Osteoblast (primary cell): ENCODE measurements around the gene NPAS3. TPM values are rescaled to one million over a fixed set of nuclear protein-coding genes. Genes with fewer than 3 reads are reported as not detected.

Experiments
- DNase-seq: peaks from one replicate; pipeline ENCODE4 v3.0.0; 2011; ENCODE audit warnings: low spot score, mixed read lengths; ENCODE audit not compliant: insufficient read length; ENCODE audit errors: missing footprints
- H2AFZ ChIP-seq: 2 replicates; pipeline ENCODE4 v1.6.0; 2011; ENCODE audit warnings: mild to moderate bottlenecking, low read length
- H3K27ac ChIP-seq: 2 replicates; pipeline ENCODE4 v1.5.1; 2011; ENCODE audit warnings: mild to moderate bottlenecking, low read depth, low read length, moderate library complexity
- H3K27me3 ChIP-seq: 2 replicates; pipeline ENCODE4 v1.6.0; 2012; ENCODE audit warnings: mild to moderate bottlenecking, control low read depth, inconsistent platforms, low read length, moderate library complexity; ENCODE audit not compliant: insufficient read depth
- H3K36me3 ChIP-seq: 2 replicates; pipeline ENCODE4 v1.5.1; 2011; ENCODE audit warnings: mild to moderate bottlenecking, low read length, control low read depth, moderate library complexity; ENCODE audit not compliant: insufficient read depth
- H3K4me1 ChIP-seq: 2 replicates; pipeline ENCODE4 v1.5.1; 2011; ENCODE audit warnings: mild to moderate bottlenecking, low read length, control low read depth, moderate library complexity; ENCODE audit not compliant: insufficient read depth
- H3K4me2 ChIP-seq: 2 replicates; pipeline ENCODE4 v1.6.0; 2011; ENCODE audit warnings: mild to moderate bottlenecking, low read length; ENCODE audit not compliant: insufficient read depth
- H3K4me3 ChIP-seq: fragments of 200-600 bp; sonication (generic); 3 replicates; pipeline ENCODE4 v1.5.1; 2012; ENCODE audit warnings: mild to moderate bottlenecking, low read length, inconsistent platforms; ENCODE audit not compliant: insufficient read depth
- H3K79me2 ChIP-seq: 2 replicates; pipeline ENCODE4 v1.6.0; 2012; ENCODE audit warnings: mild to moderate bottlenecking, low read length, control low read depth, inconsistent platforms; ENCODE audit not compliant: insufficient read depth
- H3K9me3 ChIP-seq: 2 replicates; pipeline ENCODE4 v1.5.1; 2011; ENCODE audit warnings: low read depth, low read length, control low read depth
- H4K20me1 ChIP-seq: 2 replicates; pipeline ENCODE4 v1.6.0; 2012; ENCODE audit warnings: mild to moderate bottlenecking, low read length, control low read depth; ENCODE audit not compliant: insufficient read depth
- total RNA-seq: library from RNA; depleted of rRNA; stranded (reverse); fragments of >200 nt; gene quantifications from 2 replicates; pipeline ENCODE4 v1.2.3, GENCODE V29; 2012
- TF ChIP-seq, protein P1 (sequence below): IDR thresholded peaks from 2 replicates; pipeline ENCODE4 v1.5.1; 2011; ENCODE audit warnings: mild to moderate bottlenecking, low read depth, low read length, moderate library complexity; ENCODE audit errors: extremely low read depth

NPAS3 gene
- total RNA-seq, 1 donor: 0.72 TPM

DNA sequence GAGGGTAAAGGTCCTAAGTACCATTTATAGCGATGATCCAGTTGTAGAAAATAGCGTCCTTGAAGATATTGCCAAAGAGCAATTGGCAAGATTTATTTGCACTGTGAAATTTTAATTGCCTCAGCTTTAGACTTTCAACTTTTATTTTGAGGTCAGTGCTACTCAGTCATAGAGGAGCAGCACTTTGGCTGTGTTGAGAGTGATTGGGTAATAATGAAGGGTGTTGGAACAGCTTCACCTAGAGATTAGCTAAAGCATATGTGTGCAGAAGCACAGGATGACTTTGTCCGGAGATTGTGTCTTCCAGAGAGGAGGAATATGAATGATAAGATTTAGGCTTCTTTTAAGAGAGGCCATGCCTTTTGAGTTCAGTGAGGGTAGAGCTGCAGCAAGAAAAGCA, 164.8 kb downstream of the NPAS3 start:
- no peak overlapping the region for H3K4me3 ChIP-seq
- H3K4me1 ChIP-seq: no peaks in the 10 kb centered on the region
- H4K20me1 ChIP-seq: no peaks in the 10 kb centered on the region
- H2AFZ ChIP-seq: no peak overlapping the region
- H3K27me3 ChIP-seq: no peaks in the 10 kb centered on the region
- H3K79me2 ChIP-seq: no peaks in the 10 kb centered on the region
- TF ChIP-seq, protein P1, sequence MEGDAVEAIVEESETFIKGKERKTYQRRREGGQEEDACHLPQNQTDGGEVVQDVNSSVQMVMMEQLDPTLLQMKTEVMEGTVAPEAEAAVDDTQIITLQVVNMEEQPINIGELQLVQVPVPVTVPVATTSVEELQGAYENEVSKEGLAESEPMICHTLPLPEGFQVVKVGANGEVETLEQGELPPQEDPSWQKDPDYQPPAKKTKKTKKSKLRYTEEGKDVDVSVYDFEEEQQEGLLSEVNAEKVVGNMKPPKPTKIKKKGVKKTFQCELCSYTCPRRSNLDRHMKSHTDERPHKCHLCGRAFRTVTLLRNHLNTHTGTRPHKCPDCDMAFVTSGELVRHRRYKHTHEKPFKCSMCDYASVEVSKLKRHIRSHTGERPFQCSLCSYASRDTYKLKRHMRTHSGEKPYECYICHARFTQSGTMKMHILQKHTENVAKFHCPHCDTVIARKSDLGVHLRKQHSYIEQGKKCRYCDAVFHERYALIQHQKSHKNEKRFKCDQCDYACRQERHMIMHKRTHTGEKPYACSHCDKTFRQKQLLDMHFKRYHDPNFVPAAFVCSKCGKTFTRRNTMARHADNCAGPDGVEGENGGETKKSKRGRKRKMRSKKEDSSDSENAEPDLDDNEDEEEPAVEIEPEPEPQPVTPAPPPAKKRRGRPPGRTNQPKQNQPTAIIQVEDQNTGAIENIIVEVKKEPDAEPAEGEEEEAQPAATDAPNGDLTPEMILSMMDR: no peak
- H3K9me3 ChIP-seq: no peaks in the 10 kb centered on the region
- no peak overlapping the region for H3K27ac ChIP-seq
- no peak overlapping the region for H3K4me2 ChIP-seq
- no peak for DNase-seq
- no peaks in the 10 kb centered on the region for H3K36me3 ChIP-seq

DNA sequence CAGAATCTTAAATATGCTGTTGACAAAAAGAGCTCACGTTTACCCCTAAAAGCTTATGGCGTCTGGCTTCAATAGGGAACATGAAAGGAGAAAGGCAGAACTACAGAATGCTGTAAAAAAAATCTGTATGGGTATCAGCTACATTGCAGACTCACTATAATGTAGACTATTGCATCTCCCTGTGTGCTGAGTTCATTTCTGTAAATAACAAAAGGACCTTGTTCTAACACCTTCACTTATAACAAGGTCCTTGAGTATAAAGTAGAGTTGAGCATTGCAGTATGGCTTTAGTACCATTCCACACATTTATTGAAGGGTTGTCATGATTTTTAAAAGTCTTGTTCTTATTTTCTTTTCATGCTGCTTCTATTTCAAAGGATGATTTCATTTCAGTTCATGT, 165.3 kb downstream of the NPAS3 start:
- Histone ChIP-seq H3K4me1 (no peaks in the 10 kb centered on the region), H3K4me2 (no peak overlapping the region), H3K9me3 (no peaks in the 10 kb centered on the region), H3K79me2 (no peaks in the 10 kb centered on the region), H4K20me1 (no peaks in the 10 kb centered on the region), H3K36me3 (no peaks in the 10 kb centered on the region), H3K27me3 (no peaks in the 10 kb centered on the region), H3K27ac (no peak overlapping the region), H2AFZ (no peak overlapping the region), H3K4me3 (no peak overlapping the region)
- no peak for DNase-seq
- TF ChIP-seq, protein P1: no peak

DNA sequence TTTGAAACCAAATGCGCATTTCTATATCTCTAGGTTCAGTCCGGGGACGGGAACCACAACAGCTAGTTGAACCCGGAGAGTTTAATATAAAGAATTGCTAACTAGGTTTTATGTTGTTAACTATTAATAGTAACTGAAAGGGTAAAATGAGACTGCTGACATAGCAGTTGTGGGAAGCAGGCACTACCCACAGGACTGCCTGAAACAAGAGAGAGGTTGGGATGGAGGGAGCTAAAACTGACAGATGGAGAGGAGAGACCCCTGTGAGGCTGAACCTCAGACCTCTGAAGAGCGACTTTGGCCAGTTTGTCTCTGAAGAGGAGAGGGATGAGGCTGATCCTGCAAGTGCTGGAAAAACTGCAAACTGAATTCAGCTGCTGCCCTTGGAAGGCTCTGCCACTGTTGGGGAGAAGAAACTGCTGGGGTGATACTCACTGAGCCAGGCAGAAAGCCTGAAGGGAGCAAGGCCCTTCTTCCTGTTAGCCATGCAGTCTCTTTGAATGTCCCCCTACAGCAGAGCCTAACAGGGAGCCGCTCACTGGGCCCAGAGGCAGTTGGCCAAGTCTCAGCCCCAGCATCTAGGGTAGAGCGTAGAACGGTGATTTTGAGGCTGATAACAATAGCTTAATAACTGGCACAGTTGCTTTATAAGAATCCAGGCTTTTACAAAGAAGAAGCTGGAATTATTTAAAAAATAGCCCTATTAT, 172.2 kb downstream of the NPAS3 start:
- H3K27me3 ChIP-seq: no peaks in the 10 kb centered on the region
- no peak overlapping the region for H3K27ac ChIP-seq
- no peaks in the 10 kb centered on the region for H3K9me3 ChIP-seq
- H3K4me2 ChIP-seq: no peak overlapping the region
- H3K36me3 ChIP-seq: no peaks in the 10 kb centered on the region
- TF ChIP-seq, protein P1: no peak
- H3K4me1 ChIP-seq: no peaks in the 10 kb centered on the region
- H3K79me2 ChIP-seq: no peaks in the 10 kb centered on the region
- DNase-seq: no peak
- no peak overlapping the region for H2AFZ ChIP-seq
- H3K4me3 ChIP-seq: no peak overlapping the region
- no peaks in the 10 kb centered on the region for H4K20me1 ChIP-seq

DNA sequence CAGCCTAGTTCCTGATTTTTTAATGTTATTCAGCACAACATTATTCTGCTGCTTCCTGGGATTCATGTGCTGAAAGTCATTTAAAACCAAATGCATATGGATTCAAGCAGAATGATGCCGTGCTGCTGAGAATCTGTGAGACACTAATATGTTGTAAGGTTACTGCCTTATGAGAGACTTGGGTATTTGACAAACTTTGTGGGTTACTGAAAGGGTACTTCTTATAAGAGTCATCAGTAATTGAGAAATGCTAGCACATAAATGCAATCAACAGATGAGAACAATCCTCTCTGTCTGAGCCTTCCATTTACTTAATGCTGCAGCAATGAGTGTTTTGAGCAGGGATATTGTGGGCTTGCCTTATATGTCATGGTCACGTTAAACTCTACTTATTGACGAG, 175.7 kb downstream of the NPAS3 start:
- TF ChIP-seq, protein P1: no peak
- Histone ChIP-seq H2AFZ (no peak overlapping the region), H3K79me2 (no peaks in the 10 kb centered on the region), H3K4me1 (no peaks in the 10 kb centered on the region), H3K36me3 (no peaks in the 10 kb centered on the region), H3K27ac (no peak overlapping the region), H4K20me1 (no peaks in the 10 kb centered on the region), H3K4me2 (no peak overlapping the region), H3K4me3 (no peak overlapping the region), H3K27me3 (no peaks in the 10 kb centered on the region), H3K9me3 (no peaks in the 10 kb centered on the region)
- no peak for DNase-seq
